Hepatocyte (in vitro differentiated cells): ENCODE results near the gene MAB21L4.

Experiments used
- EZH2 ChIP-seq: fragments of 200-600 bp; sonication (generic); IDR thresholded peaks from 2 replicates; pipeline ENCODE4 v1.6.1; 2016; ENCODE audit warnings: antibody characterized with exemption, mild to moderate bottlenecking, borderline replicate concordance
- EZH2phosphoT487 ChIP-seq: fragments of 200-600 bp; sonication (generic); IDR thresholded peaks from one replicate; pipeline ENCODE4 v1.6.1; 2018; ENCODE audit warnings: antibody characterized with exemption, mild to moderate bottlenecking, low read depth, moderate library complexity; ENCODE audit not compliant: unreplicated experiment, severe bottlenecking
- TF ChIP-seq, protein P1 (sequence below): fragments of 200-600 bp; sonication (generic); IDR thresholded peaks from 2 replicates; pipeline ENCODE4 v1.5.1; 2016; ENCODE audit warnings: antibody characterized with exemption, mild to moderate bottlenecking; ENCODE audit not compliant: poor library complexity

DNA sequence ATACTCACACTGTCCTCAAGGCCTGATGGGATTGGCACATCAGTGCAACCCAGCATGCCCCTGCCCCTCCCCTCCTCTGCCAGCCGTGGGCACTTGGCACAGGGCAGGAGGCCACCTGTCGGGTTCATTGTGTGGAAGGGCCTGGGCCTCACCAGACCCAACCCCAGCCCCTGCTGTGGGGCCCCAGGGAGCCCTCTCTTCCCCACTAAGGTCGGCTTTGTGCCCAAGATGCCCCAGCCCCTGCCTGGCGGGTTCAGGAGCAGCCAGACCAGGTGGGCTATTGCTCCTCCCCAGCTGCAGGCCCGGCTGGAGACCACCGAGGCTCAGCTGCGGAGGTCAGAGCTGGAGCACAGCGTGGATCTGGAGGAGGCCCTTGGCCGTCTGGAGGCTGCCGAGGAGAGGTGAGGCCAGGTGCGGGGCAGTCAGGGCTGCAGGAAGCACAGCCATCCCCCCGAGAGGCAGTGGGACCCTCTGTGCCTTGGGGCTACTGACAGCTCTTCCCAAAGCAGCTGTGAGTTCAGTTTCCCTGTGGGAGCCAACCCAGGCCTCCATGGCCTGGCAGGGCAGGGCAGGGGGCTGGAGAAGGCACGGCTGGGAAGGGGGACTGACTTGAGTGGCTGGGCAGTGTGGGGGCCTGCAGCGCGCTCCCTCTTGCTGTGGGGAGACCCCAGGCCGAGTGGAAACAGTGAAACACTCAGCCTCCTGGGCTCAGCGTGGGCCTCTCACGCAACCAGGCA is 26.5 kb upstream of the MAB21L4 start:
- TF ChIP-seq, protein P1, sequence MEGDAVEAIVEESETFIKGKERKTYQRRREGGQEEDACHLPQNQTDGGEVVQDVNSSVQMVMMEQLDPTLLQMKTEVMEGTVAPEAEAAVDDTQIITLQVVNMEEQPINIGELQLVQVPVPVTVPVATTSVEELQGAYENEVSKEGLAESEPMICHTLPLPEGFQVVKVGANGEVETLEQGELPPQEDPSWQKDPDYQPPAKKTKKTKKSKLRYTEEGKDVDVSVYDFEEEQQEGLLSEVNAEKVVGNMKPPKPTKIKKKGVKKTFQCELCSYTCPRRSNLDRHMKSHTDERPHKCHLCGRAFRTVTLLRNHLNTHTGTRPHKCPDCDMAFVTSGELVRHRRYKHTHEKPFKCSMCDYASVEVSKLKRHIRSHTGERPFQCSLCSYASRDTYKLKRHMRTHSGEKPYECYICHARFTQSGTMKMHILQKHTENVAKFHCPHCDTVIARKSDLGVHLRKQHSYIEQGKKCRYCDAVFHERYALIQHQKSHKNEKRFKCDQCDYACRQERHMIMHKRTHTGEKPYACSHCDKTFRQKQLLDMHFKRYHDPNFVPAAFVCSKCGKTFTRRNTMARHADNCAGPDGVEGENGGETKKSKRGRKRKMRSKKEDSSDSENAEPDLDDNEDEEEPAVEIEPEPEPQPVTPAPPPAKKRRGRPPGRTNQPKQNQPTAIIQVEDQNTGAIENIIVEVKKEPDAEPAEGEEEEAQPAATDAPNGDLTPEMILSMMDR: no peak
- no peak for TF ChIP-seq EZH2
- no peak for TF ChIP-seq EZH2phosphoT487
